Transverse colon (tissue), 4 donors: ENCODE data around the gene IL1RAPL1.

ENCODE experiments used
- EP300 ChIP-seq: sonication (generic); formaldehyde crosslinking; IDR thresholded peaks from one replicate; pipeline ENCODE4 v1.6.1; 2017; ENCODE audit warnings: antibody characterized with exemption, low read depth
- POLR2A ChIP-seq: fragments of 450-650 bp; IDR thresholded peaks from one replicate; pipeline ENCODE4 v1.6.1; 2016; ENCODE audit warnings: antibody characterized with exemption, mild to moderate bottlenecking, moderate library complexity
- POLR2AphosphoS5 ChIP-seq, 3 donors: sonication (generic); formaldehyde crosslinking; IDR thresholded peaks; one replicate each; pipeline ENCODE4 v1.6.1; 2016; ENCODE audit warnings: antibody characterized with exemption in 3 of 3
- TF ChIP-seq, protein P1 (sequence below), 5 experiments: fragments of 200-600 bp in 3 of 5; fragments of 450-650 bp in 2 of 5; sonication (generic) in 3 of 5; IDR thresholded peaks; 1 replicate in 2 of 5; 2 replicates in 3 of 5; pipeline ENCODE4 v1.5.1; 2016 to 2017; ENCODE audit warnings: antibody characterized with exemption in 5 of 5, inconsistent platforms in 3 of 5, mild to moderate bottlenecking in 2 of 5, moderate library complexity in 1 of 5

- TF ChIP-seq, protein P1, sequence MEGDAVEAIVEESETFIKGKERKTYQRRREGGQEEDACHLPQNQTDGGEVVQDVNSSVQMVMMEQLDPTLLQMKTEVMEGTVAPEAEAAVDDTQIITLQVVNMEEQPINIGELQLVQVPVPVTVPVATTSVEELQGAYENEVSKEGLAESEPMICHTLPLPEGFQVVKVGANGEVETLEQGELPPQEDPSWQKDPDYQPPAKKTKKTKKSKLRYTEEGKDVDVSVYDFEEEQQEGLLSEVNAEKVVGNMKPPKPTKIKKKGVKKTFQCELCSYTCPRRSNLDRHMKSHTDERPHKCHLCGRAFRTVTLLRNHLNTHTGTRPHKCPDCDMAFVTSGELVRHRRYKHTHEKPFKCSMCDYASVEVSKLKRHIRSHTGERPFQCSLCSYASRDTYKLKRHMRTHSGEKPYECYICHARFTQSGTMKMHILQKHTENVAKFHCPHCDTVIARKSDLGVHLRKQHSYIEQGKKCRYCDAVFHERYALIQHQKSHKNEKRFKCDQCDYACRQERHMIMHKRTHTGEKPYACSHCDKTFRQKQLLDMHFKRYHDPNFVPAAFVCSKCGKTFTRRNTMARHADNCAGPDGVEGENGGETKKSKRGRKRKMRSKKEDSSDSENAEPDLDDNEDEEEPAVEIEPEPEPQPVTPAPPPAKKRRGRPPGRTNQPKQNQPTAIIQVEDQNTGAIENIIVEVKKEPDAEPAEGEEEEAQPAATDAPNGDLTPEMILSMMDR (IDR thresholded peaks at IDR 0.05), result no peak
- TF ChIP-seq EP300 (no peak), POLR2A (no peak), POLR2AphosphoS5 (IDR thresholded peaks at IDR 0.05) (no peak)
Observed at GRCh38 chrX:29136904-29137303, 549.7 kb downstream of the IL1RAPL1 start.
